Thyroid gland (tissue), 4 donors: Measurements from ENCODE around the gene RELL1. TPM values are rescaled to one million over a fixed set of nuclear protein-coding genes. Genes with fewer than 3 reads are reported as not detected.

Source experiments
- DNase-seq, 2 donors: peaks; one replicate each; pipeline ENCODE4 v3.0.0-alpha.2; 2019
- H3K27ac ChIP-seq, 3 donors: fragments of 200-600 bp; sonication (generic); 1 replicate in 2 of 3; 2 replicates in 1 of 3; pipeline ENCODE4 v1.5.1; 2016 to 2019; ENCODE audit warnings: mild to moderate bottlenecking in 1 of 3, moderate library complexity in 1 of 3
- H3K27me3 ChIP-seq: fragments of 200-600 bp; sonication (generic); one replicate; pipeline ENCODE4 v1.5.1; 2019
- H3K36me3 ChIP-seq, 2 donors: fragments of 200-600 bp; sonication (generic); one replicate each; pipeline ENCODE4 v1.5.1; 2016 to 2019
- H3K4me1 ChIP-seq, 2 donors: fragments of 200-600 bp; sonication (generic); one replicate each; pipeline ENCODE4 v1.5.1; 2017 to 2019
- H3K4me3 ChIP-seq, 3 donors: fragments of 200-600 bp; sonication (generic); replicated peaks in 1 of 3; 1 replicate in 2 of 3; 2 replicates in 1 of 3; pipeline ENCODE4 v1.5.1; 2016; ENCODE audit warnings: mild to moderate bottlenecking in 1 of 3
- H3K9me3 ChIP-seq: fragments of 200-600 bp; sonication (generic); one replicate; pipeline ENCODE4 v1.5.1; 2017
- CTCF ChIP-seq, 6 experiments: fragments of 200-600 bp in 3 of 6; fragments of 450-650 bp in 3 of 6; sonication (generic) in 3 of 6; IDR thresholded peaks; one replicate each; pipeline ENCODE4 v1.5.1; 2016 to 2019; ENCODE audit warnings: antibody characterized with exemption in 6 of 6, mild to moderate bottlenecking in 2 of 6, inconsistent platforms in 1 of 6, moderate library complexity in 1 of 6
- POLR2A ChIP-seq, 2 donors: fragments of 450-650 bp; IDR thresholded peaks; one replicate each; pipeline ENCODE4 v1.6.1; 2017; ENCODE audit warnings: antibody characterized with exemption in 2 of 2, mild to moderate bottlenecking in 2 of 2, moderate library complexity in 1 of 2
- WGBS, 2 donors: methylation state at CpG; one replicate each; pipeline ENCODE4 v1.1.5; 2017; 5-methylcytosine and 5-hydroxymethylcytosine counted together
- intact Hi-C: fragments of 100-400 bp; cut with DNase I; formaldehyde crosslinking; loops from one replicate; pipeline ENCODE4 v1.15.1; 2023
- total RNA-seq, 4 donors: library from RNA; depleted of rRNA; stranded (reverse); fragments of >200 nt; gene quantifications; one replicate each; pipeline ENCODE4 v1.2.3, GENCODE V29; 2016

Gene RELL1
- total RNA-seq, 4 donors from 2014 or later = 105 to 123 (median 116) TPM

GRCh38 chr4:37687681-37688080, 1.5 kb upstream of the RELL1 start:
- H3K4me3 ChIP-seq = no peak overlapping the region
- WGBS, 2 donors = 93 to 95% methylated on average over 9 of the region's 9 CpGs
- no peaks in the 10 kb centered on the region for H3K36me3 ChIP-seq
- DNase-seq = no peak
- intact Hi-C loops = loop anchor here (10.0 kb wide), 1 partner anchor 83 kb away; no protein-coding TSS in a partner anchor
- no peaks in the 10 kb centered on the region for H3K9me3 ChIP-seq
- no peaks in the 10 kb centered on the region for H3K27me3 ChIP-seq
- TF ChIP-seq POLR2A (IDR thresholded peaks at IDR 0.05) (no peak), CTCF (IDR thresholded peaks at IDR 0.05) (no peak)
- H3K27ac ChIP-seq = no peak overlapping the region
- peaks cover 16 to 28% of the 10 kb centered on the region in 2 donors for H3K4me1 ChIP-seq

GRCh38 chr4:37687194-37687562, 1.0 kb upstream of the RELL1 start:
- Histone ChIP-seq H3K4me1 (peaks cover 20 to 33% of the 10 kb centered on the region in 2 donors), H3K27ac (peak overlapping the region in 2 of 3 donors; percentile 64 to 77), H3K27me3 (no peaks in the 10 kb centered on the region), H3K36me3 (no peaks in the 10 kb centered on the region), H3K9me3 (no peaks in the 10 kb centered on the region), H3K4me3 (peak overlapping the region in 1 of 3 donors; percentile 37)
- WGBS, 2 donors = 48 to 51% methylated on average over 9 of the region's 9 CpGs
- intact Hi-C loops = loop anchor here (10.0 kb wide), 1 partner anchor 82 kb away; no protein-coding TSS in a partner anchor
- no peak for TF ChIP-seq POLR2A (IDR thresholded peaks at IDR 0.05)
- TF ChIP-seq CTCF (IDR thresholded peaks at IDR 0.05) = no peak
- DNase-seq = no peak

- Histone ChIP-seq H3K4me3 (peak overlapping the region; percentile 11 to 85 (median 74)), H3K4me1 (peaks cover 20 to 33% of the 10 kb centered on the region in 2 donors), H3K27me3 (no peaks in the 10 kb centered on the region), H3K9me3 (no peaks in the 10 kb centered on the region), H3K27ac (peak overlapping the region; percentile 82 to 94 (median 93)), H3K36me3 (peaks cover 0 to 3% of the 10 kb centered on the region in 2 donors)
- TF ChIP-seq CTCF (IDR thresholded peaks at IDR 0.05) (peak in 1 of 6 experiments; percentile 2), POLR2A (IDR thresholded peaks at IDR 0.05) (peak; percentile 94 to 96)
- DNase-seq = peak; percentile 57 to 64
- intact Hi-C loops = loop anchor here (10.0 kb wide), 1 partner anchor 81 kb away; no protein-coding TSS in a partner anchor
- 0% methylated on average over 8 to 36 of the region's 75 CpGs for WGBS, 2 donors
Observed at GRCh38 chr4:37685823-37686372, 278 bp downstream of the RELL1 start.

GRCh38 chr4:37685161-37685822, 884 bp downstream of the RELL1 start:
- Histone ChIP-seq H3K4me3 (peak overlapping the region; percentile 11 to 85 (median 74)), H3K27me3 (no peaks in the 10 kb centered on the region), H3K4me1 (peaks cover 20 to 33% of the 10 kb centered on the region in 2 donors), H3K27ac (peak overlapping the region; percentile 82 to 94 (median 93)), H3K36me3 (peaks cover 0 to 3% of the 10 kb centered on the region in 2 donors), H3K9me3 (no peaks in the 10 kb centered on the region)
- TF ChIP-seq CTCF (IDR thresholded peaks at IDR 0.05) (peak in 1 of 6 experiments; percentile 13), POLR2A (IDR thresholded peaks at IDR 0.05) (no peak)
- no peak for DNase-seq
- WGBS, 2 donors = 6 to 10% methylated on average over 16 of the region's 16 CpGs
- intact Hi-C loops = loop anchor here (10.0 kb wide), 1 partner anchor 80 kb away; no protein-coding TSS in a partner anchor

GRCh38 chr4:37684154-37684553, 2.0 kb downstream of the RELL1 start:
- WGBS, 2 donors = 99 to 100% methylated on average over 2 of the region's 2 CpGs
- intact Hi-C loops = loop anchor here (10.0 kb wide), 1 partner anchor 79 kb away; no protein-coding TSS in a partner anchor
- H3K27ac ChIP-seq = peak overlapping the region in 1 of 3 donors; percentile 15
- H3K27me3 ChIP-seq = no peaks in the 10 kb centered on the region
- H3K9me3 ChIP-seq = no peaks in the 10 kb centered on the region
- no peak overlapping the region for H3K4me3 ChIP-seq
- H3K36me3 ChIP-seq = peaks cover 0 to 3% of the 10 kb centered on the region in 2 donors
- peaks cover 20 to 39% of the 10 kb centered on the region in 2 donors for H3K4me1 ChIP-seq
- no peak for DNase-seq
- TF ChIP-seq CTCF (IDR thresholded peaks at IDR 0.05) = no peak
- TF ChIP-seq POLR2A (IDR thresholded peaks at IDR 0.05) = no peak
